ENCODE data around the gene KRTAP4-3. TPM values are rescaled to one million over a fixed set of nuclear protein-coding genes. Genes with fewer than 3 reads are reported as not detected.
"Not testable (repeated sequence)": the region's sequence is repeated elsewhere in the genome, so short reads cannot be mapped to it uniquely, and the experiment has no call there.

Gene KRTAP4-3
- total and polyA plus RNA-seq, 9 donors = not detected

DNA sequence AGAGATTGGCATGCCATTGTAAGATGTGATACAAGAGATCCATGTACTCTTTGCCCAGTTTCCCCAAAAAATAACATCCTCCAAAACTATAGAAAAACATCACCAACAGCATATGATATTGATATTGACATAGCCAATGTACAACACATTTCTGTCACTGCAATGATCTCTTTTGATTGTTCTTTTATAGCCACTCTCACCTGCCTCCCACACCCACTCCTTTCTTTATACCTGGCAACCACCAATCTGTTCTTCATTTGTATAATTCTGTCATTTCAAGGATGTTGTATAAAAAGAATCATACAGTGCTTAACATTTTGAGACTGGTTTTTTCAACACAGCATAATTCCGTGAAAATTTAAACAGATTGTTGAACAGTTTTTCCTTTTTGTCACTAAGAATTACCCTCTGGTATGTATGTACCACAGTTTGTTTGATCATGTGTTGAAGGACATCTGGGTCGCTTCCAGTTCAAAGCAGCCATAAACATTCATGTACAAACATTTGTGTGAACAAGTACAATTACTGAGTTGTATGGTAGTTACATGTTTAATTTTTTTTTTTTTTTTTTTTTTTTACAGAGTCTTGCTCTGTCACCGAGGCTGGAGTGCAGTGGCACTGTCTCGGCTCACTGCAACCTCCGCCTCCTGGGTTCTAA is 31.5 kb upstream of the KRTAP4-3 start:
- intact Hi-C loops (cut with DNase I) = no loop called here
- Histone ChIP-seq H3K9me3 (no peaks in the 10 kb centered on the region), H3K27ac (no peak overlapping the region), H3K36me3 (no peaks in the 10 kb centered on the region), H3K4me3 (no peak overlapping the region), H3K4me1 (ENCODE audit: insufficient read depth) (no peaks in the 10 kb centered on the region), H3K27me3 (no peaks in the 10 kb centered on the region)
- no peak for DNase-seq
- WGBS, 3 donors = 71 to 83% (median 78%) methylated on average over 5 of the region's 5 CpGs
- TF ChIP-seq EP300 (IDR thresholded peaks at IDR 0.05) (no peak), POLR2A (IDR thresholded peaks at IDR 0.05) (no peak)
- TF ChIP-seq, protein P1, sequence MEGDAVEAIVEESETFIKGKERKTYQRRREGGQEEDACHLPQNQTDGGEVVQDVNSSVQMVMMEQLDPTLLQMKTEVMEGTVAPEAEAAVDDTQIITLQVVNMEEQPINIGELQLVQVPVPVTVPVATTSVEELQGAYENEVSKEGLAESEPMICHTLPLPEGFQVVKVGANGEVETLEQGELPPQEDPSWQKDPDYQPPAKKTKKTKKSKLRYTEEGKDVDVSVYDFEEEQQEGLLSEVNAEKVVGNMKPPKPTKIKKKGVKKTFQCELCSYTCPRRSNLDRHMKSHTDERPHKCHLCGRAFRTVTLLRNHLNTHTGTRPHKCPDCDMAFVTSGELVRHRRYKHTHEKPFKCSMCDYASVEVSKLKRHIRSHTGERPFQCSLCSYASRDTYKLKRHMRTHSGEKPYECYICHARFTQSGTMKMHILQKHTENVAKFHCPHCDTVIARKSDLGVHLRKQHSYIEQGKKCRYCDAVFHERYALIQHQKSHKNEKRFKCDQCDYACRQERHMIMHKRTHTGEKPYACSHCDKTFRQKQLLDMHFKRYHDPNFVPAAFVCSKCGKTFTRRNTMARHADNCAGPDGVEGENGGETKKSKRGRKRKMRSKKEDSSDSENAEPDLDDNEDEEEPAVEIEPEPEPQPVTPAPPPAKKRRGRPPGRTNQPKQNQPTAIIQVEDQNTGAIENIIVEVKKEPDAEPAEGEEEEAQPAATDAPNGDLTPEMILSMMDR (IDR thresholded peaks at IDR 0.05) = no peak

DNA sequence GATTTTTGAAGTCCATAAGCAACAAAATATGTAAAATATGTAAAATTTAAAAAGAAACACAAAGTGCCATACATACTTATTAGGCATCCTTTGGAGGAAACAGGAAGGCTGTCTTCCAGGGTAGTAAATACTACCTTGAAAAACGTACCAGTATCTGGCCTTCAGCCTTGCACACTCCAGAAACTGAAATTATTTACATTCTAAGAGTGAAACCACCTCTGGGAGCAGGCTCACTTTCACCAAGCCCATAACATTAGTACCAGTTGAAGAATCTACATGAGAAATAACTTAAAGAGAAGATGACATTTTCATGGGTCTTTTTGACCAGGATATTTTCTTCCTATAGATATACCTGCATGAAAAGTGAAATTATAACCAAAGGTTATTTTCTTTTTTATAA is 28.0 kb upstream of the KRTAP4-3 start:
- intact Hi-C loops (cut with DNase I) = no loop called here
- no peak overlapping the region for H3K4me3 ChIP-seq
- H3K27me3 ChIP-seq = no peaks in the 10 kb centered on the region
- no peak for TF ChIP-seq EP300 (IDR thresholded peaks at IDR 0.05)
- TF ChIP-seq POLR2A (IDR thresholded peaks at IDR 0.05) = no peak
- TF ChIP-seq, protein P1 (IDR thresholded peaks at IDR 0.05) = no peak
- H3K9me3 ChIP-seq = no peaks in the 10 kb centered on the region
- no peak overlapping the region for H3K27ac ChIP-seq
- 0 to 11% (median 0%) methylated on average over 1 of the region's 1 CpG for WGBS, 3 donors
- no peaks in the 10 kb centered on the region for H3K36me3 ChIP-seq
- H3K4me1 ChIP-seq (ENCODE audit: insufficient read depth) = no peaks in the 10 kb centered on the region
- no peak for DNase-seq

DNA sequence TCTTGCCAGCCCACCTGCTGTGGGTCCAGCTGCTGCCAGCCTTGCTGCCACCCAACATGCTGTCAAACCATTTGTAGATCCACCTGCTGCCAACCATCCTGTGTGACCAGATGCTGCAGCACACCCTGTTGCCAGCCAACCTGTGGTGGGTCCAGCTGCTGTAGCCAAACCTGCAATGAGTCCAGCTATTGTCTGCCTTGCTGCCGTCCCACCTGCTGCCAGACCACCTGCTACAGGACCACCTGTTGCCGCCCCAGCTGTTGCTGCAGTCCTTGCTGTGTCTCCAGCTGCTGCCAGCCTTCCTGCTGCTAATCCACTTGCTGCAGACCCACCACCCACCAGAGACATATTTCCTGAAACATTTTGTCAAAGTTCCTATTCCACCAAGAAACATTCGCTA is 22.3 kb upstream of the KRTAP4-3 start:
- H3K4me1 ChIP-seq (ENCODE audit: insufficient read depth) = no peaks in the 10 kb centered on the region
- no peaks in the 10 kb centered on the region for H3K9me3 ChIP-seq
- WGBS, 3 donors = 86 to 90% (median 86%) methylated on average over 3 of the region's 3 CpGs
- no peak for DNase-seq
- H3K27ac ChIP-seq = no peak overlapping the region
- no peaks in the 10 kb centered on the region for H3K27me3 ChIP-seq
- H3K36me3 ChIP-seq = no peaks in the 10 kb centered on the region
- intact Hi-C loops (cut with DNase I) = no loop called here
- H3K4me3 ChIP-seq = no peak overlapping the region
- TF ChIP-seq, protein P1 (IDR thresholded peaks at IDR 0.05) = no peak
- TF ChIP-seq EP300 (IDR thresholded peaks at IDR 0.05) = no peak
- no peak for TF ChIP-seq POLR2A (IDR thresholded peaks at IDR 0.05)

DNA sequence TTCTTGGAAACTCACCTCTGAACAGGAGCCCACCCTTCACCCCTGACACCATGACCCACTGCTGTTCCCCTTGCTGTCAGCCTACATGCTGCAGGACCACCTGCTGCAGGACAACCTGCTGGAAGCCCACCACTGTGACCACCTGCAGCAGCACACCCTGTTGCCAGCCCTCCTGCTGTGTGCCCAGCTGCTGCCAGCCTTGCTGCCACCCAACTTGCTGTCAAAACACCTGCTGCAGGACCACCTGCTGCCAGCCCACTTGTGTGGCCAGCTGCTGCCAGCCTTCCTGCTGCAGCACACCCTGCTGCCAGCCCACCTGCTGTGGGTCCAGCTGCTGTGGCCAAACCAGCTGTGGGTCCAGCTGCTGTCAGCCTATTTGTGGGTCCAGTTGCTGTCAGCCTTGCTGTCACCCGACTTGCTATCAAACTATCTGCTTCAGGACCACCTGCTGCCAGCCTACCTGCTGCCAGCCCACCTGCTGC is 21.9 kb upstream of the KRTAP4-3 start, which contains the start of gene KRTAP9-1:
KRTAP9-1 (plus strand) TSS at position 51 of the 482 bp plus-strand sequence; CDS start at position 51, 0 bp downstream.
- H3K36me3 ChIP-seq; H3K9me3 ChIP-seq; H3K4me3 ChIP-seq; DNase-seq; H3K27me3 ChIP-seq; H3K27ac ChIP-seq; H3K4me1 ChIP-seq (ENCODE audit: insufficient read depth); intact Hi-C loops (cut with DNase I): not testable (repeated sequence)
- 68 to 91% (median 82%) methylated on average over 1 of the region's 1 CpG for whole genome bisulfite sequencing, 3 donors

DNA sequence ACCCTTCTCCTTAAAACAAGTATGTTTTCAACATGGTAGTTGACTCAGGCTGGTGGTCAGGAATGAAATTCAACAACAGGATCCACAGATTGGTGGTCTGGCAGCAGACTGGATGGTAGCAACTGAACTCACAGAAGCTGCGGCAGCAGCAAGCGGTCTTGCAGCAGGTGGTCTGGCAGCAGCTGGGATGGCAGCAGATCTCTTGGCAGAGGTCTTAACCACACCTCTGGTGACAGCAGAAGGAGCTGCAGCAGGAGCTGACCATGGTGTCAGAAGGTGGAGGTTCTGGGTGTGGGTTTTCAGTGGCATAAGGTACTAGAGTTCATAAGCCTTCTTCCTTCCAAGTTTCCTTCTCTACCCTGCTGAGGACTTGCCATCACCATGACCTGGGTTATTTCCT is 18.9 kb upstream of the KRTAP4-3 start:
- no peaks in the 10 kb centered on the region for H3K9me3 ChIP-seq
- no peak for DNase-seq
- no peaks in the 10 kb centered on the region for H3K4me1 ChIP-seq (ENCODE audit: insufficient read depth)
- TF ChIP-seq, protein P1 (IDR thresholded peaks at IDR 0.05) = no peak
- TF ChIP-seq EP300 (IDR thresholded peaks at IDR 0.05) (no peak), POLR2A (IDR thresholded peaks at IDR 0.05) (no peak)
- H3K36me3 ChIP-seq = no peaks in the 10 kb centered on the region
- H3K27me3 ChIP-seq = no peaks in the 10 kb centered on the region
- H3K27ac ChIP-seq = no peak overlapping the region
- whole genome bisulfite sequencing, 3 donors = 76 to 79% (median 78%) methylated on average over 2 of the region's 2 CpGs
- no peak overlapping the region for H3K4me3 ChIP-seq
- intact Hi-C loops (cut with DNase I) = no loop called here
